RWPE2 (cell line): ENCODE measurements around the gene HDAC9.
"Not testable (repeated sequence)": the region's sequence is repeated elsewhere in the genome, so short reads cannot be mapped to it uniquely, and the experiment has no call there.

Experiments
- ATAC-seq: fragments of 200-7000 bp; cut with Tn5 transposase; 3 replicates; pipeline ENCODE4 v1.9.1; 2021; ENCODE audit warnings: low read depth
- DNase-seq: peaks from one replicate; pipeline ENCODE4 v3.0.0-alpha.2; 2020; ENCODE audit warnings: low spot score
- H3K27ac ChIP-seq: fragments of 450-650 bp; 2 replicates; pipeline ENCODE4 v1.5.1; 2017; ENCODE audit warnings: mild to moderate bottlenecking; ENCODE audit not compliant: poor library complexity, severe bottlenecking
- H3K27me3 ChIP-seq: fragments of 250-450 bp; sonication (Bioruptor Pico); 2 replicates; pipeline ENCODE4 v1.5.1; 2021; ENCODE audit warnings: mild to moderate bottlenecking, moderate library complexity; ENCODE audit not compliant: insufficient read depth, poor library complexity, severe bottlenecking
- H3K36me3 ChIP-seq: fragments of 250-450 bp; sonication (Bioruptor Pico); 2 replicates; pipeline ENCODE4 v1.5.1; 2020; ENCODE audit warnings: low read depth, mild to moderate bottlenecking, moderate library complexity
- H3K4me1 ChIP-seq: fragments of 250-450 bp; sonication (Bioruptor Pico); 2 replicates; pipeline ENCODE4 v1.5.1; 2021; ENCODE audit warnings: mild to moderate bottlenecking, moderate library complexity; ENCODE audit not compliant: insufficient read depth, poor library complexity, severe bottlenecking
- H3K4me3 ChIP-seq: fragments of 250-450 bp; sonication (Bioruptor Pico); 2 replicates; pipeline ENCODE4 v1.5.1; 2021; ENCODE audit warnings: mild to moderate bottlenecking, moderate library complexity; ENCODE audit not compliant: severe bottlenecking
- H3K9me3 ChIP-seq: fragments of 250-450 bp; sonication (Bioruptor Pico); 2 replicates; pipeline ENCODE4 v1.5.1; 2021; ENCODE audit warnings: mild to moderate bottlenecking, moderate library complexity; ENCODE audit not compliant: severe bottlenecking
- TF ChIP-seq, protein P1 (sequence below): fragments of 450-650 bp; IDR thresholded peaks from one replicate; pipeline ENCODE4 v1.5.1; 2017; ENCODE audit warnings: mild to moderate bottlenecking, moderate library complexity; ENCODE audit not compliant: poor library complexity, severe bottlenecking

HDAC9 gene

DNA sequence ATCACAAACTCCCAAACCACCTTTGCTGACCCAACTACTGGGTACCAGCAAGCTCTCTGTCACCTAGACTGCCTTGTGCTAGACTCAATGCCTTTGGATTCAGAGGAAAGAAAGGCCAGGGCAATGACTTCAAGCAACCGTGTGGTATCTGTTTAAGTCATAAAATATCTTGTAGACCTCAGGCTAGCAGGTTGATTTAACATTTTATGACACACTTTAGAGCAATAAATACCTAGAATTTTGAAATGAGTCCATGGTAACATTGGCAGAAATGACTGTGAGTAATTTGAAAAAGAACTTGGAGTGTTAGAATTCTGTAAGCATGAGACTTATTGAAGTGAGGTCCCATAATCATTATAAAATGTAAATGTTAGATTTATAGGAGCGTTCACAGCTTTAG, 534.7 kb downstream of the HDAC9 start:
- DNase-seq (no peak), ATAC-seq (no peak)
- Histone ChIP-seq H3K4me3 (no peak overlapping the region), H3K4me1 (peaks cover 11% of the 10 kb centered on the region), H3K36me3 (no peaks in the 10 kb centered on the region), H3K27me3 (no peaks in the 10 kb centered on the region), H3K27ac (no peak overlapping the region), H3K9me3 (no peaks in the 10 kb centered on the region)
- TF ChIP-seq, protein P1, sequence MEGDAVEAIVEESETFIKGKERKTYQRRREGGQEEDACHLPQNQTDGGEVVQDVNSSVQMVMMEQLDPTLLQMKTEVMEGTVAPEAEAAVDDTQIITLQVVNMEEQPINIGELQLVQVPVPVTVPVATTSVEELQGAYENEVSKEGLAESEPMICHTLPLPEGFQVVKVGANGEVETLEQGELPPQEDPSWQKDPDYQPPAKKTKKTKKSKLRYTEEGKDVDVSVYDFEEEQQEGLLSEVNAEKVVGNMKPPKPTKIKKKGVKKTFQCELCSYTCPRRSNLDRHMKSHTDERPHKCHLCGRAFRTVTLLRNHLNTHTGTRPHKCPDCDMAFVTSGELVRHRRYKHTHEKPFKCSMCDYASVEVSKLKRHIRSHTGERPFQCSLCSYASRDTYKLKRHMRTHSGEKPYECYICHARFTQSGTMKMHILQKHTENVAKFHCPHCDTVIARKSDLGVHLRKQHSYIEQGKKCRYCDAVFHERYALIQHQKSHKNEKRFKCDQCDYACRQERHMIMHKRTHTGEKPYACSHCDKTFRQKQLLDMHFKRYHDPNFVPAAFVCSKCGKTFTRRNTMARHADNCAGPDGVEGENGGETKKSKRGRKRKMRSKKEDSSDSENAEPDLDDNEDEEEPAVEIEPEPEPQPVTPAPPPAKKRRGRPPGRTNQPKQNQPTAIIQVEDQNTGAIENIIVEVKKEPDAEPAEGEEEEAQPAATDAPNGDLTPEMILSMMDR = no peak

GRCh38 chr7:19032942-19033341, 537.4 kb downstream of the HDAC9 start:
- not testable (repeated sequence) for H3K4me1 ChIP-seq, H3K9me3 ChIP-seq, H3K36me3 ChIP-seq, ATAC-seq, H3K27ac ChIP-seq, DNase-seq, H3K27me3 ChIP-seq, H3K4me3 ChIP-seq

DNA sequence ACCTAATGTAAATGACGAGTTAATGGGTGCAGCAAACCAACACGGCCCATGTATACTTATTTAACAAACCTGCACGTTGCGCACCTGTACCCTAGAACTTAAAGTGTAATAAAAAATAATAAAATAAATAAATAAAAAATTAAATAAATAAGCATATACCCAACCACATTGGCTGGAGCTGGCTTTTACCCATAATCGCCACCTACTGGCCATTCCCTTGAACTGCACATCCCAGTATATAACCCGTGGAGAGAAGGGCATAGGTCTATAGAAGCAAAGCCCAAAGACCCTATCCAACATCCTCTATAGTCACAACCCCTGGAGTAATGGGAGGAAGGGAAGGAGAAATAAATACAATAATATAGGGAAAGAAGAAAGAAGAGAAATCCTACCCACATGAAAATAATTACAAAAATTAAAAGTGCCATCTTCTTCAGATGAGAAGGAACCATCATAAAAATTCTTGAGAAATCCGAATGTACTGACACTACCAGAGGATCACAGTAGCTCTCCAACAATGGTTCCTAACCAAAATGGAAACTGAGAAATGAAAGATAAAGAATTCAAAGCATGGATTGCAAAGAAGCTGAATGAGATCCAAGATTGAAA, 556.3 kb downstream of the HDAC9 start:
- no peak overlapping the region for H3K27ac ChIP-seq
- ATAC-seq (no peak), DNase-seq (no peak)
- no peaks in the 10 kb centered on the region for H3K4me1 ChIP-seq
- TF ChIP-seq, protein P1 = peak; percentile 71
- H3K4me3 ChIP-seq = no peak overlapping the region
- H3K36me3 ChIP-seq = no peaks in the 10 kb centered on the region
- no peaks in the 10 kb centered on the region for H3K27me3 ChIP-seq
- peaks cover 3% of the 10 kb centered on the region for H3K9me3 ChIP-seq
